ENCODE results near the gene RAB3GAP2.
"Not testable (repeated sequence)": the region's sequence is repeated elsewhere in the genome, so short reads cannot be mapped to it uniquely, and the experiment has no call there.

GRCh38 chr1:220236278-220236677 lies 36.0 kb downstream of the RAB3GAP2 start:
- TF ChIP-seq CTCF, POLR2A (IDR thresholded peaks at IDR 0.05): not testable (repeated sequence)

All from thyroid gland (tissue), 4 donors.